Epithelial cell of esophagus (primary cell): ENCODE data around the gene PRDM16.

Experiments
- DNase-seq: peaks from one replicate; pipeline ENCODE4 v3.0.0; 2010; ENCODE audit warnings: low read depth
- H3K4me3 ChIP-seq: 2 replicates; pipeline ENCODE4 v1.5.1; 2011; ENCODE audit warnings: mild to moderate bottlenecking, low read length, control low read depth
- TF ChIP-seq, protein P1 (sequence below): IDR thresholded peaks from 2 replicates; pipeline ENCODE4 v1.5.1; 2011; ENCODE audit warnings: low read depth, mild to moderate bottlenecking, low read length, control low read depth, inconsistent platforms; ENCODE audit not compliant: insufficient read depth; ENCODE audit errors: missing control alignments

The PRDM16 gene

DNA sequence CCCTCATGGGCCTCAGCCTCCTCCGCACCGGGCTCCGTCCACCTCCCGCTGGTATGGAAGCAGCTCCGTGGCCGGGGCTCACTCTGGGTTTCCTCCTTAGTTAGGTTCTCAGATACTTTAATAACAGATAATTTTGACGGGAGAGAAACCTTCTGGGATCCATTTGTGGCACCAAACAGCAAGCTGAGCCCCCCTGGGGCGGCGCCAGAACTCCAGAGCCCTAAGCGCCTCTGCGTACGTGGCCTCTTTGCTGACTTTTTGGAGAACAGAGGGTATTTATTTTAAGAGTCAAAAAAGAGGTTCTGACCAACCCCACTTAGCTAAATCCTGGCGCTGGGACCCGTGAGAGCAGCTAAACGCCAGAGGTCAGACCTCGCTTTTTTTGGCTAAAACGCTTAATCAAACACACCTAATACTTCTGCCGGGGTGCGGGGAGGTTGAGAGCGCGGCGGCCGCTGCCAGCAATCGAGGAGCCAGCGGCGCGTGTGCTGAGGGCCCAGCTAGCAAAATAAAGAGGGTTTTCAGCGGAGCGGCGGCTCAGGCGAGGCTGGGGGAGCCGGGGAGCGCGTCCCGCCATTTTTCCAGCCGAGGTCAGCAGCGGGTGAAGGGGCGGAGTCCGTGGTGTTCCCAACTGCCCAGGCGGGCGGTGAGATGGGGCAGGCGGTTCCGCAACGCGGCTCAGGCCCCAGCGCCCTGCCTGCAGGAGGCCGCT, 171.7 kb downstream of the PRDM16 start:
- DNase-seq = no peak
- no peak overlapping the region for H3K4me3 ChIP-seq
- TF ChIP-seq, protein P1, sequence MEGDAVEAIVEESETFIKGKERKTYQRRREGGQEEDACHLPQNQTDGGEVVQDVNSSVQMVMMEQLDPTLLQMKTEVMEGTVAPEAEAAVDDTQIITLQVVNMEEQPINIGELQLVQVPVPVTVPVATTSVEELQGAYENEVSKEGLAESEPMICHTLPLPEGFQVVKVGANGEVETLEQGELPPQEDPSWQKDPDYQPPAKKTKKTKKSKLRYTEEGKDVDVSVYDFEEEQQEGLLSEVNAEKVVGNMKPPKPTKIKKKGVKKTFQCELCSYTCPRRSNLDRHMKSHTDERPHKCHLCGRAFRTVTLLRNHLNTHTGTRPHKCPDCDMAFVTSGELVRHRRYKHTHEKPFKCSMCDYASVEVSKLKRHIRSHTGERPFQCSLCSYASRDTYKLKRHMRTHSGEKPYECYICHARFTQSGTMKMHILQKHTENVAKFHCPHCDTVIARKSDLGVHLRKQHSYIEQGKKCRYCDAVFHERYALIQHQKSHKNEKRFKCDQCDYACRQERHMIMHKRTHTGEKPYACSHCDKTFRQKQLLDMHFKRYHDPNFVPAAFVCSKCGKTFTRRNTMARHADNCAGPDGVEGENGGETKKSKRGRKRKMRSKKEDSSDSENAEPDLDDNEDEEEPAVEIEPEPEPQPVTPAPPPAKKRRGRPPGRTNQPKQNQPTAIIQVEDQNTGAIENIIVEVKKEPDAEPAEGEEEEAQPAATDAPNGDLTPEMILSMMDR = no peak

DNA sequence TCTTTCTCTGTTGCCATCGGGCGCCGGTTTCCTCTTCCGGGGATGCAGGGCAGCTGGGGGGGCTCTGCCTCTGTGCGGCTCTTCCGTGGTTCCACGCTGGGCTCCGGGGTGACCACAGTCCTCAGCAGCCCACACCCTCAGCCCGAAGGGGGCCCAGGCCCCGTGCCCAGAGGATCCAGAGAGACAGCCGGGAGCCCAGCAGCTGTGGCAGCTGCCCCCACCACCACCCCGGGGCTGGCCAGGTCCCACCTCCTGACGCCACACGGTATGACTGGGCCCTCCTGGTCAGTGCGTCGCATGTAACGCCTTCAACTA, 172.2 kb downstream of the PRDM16 start:
- no peak for DNase-seq
- no peak overlapping the region for H3K4me3 ChIP-seq
- TF ChIP-seq, protein P1 = no peak

DNA sequence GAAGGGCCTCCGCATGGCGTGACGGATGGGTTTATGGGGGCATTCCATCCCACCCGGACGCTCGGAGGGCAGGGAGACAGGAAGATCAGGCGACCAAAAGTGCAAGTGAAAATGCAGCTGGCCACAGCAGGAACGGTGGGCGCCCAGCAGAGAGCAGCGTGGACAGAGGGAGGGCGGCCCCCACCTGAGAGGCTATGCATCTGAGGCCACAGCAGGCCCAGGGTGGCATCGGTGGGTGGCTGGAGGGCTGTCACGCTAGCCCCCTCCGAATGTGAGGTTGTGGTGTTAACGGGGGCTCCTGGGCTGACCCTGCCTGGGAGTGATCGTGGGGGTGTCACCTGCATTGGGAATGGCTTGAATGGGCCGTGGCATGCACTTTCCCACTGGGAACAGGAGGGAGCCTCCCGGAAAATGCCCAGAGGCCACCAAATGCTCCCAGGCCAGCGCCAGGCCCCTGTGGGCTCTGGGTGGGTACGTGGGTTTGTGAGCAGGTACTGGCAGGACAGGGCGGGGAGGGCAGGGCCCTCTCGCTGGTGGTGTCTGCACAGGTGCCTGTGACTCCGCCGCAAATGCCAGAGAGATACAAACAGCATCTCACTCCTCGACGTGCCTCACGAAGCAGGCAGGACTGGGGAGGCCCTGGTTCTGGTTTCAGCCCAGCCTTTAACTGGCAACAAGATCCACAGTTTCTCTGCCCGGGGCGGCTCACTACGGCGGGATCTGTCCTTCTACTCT, 172.8 kb downstream of the PRDM16 start:
- no peak for DNase-seq
- H3K4me3 ChIP-seq = no peak overlapping the region

DNA sequence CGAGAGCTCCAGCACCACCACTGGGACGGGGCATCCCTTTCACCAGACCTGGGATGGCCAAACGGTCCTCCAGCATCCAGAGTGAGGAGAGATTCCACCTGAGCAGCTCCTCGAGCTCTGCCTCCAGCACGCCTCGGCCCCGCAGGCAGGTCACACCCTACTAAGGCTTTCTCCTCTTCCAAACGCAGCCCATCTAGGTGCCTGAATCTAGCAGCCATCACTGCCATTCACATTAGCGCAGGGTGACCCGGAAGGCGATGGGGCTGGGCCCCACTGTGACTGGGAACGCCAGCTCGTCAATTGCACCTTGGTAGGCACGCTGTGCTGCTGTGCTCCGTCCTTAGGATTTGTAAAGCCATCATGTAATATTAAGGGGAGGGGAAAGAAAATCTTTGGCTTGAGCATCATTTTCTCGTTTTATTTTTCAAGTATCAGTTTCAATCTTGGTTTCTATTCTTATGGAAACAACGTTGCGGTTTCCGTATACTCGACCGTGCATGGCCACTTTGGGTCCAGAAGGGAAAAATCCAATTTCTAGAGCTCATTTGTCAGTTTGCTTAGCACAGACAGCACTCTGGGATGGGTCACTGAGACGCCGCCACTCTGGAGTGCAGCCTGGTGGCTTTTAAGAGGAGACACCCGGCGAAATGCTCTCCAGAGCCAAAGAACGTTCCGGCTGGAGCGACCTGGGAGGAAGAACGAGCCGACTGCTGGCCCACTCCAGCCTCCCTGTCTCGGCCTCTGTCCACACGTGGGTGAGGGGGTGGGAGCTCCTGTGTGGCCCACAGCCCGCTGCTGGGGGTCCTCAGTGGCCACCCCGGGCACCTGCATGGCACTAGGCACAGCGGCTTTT, 173.6 kb downstream of the PRDM16 start:
- DNase-seq = no peak
- no peak overlapping the region for H3K4me3 ChIP-seq
- TF ChIP-seq, protein P1 = no peak

More for the DNA sequence above, 172.8 kb downstream of the PRDM16 start:
- TF ChIP-seq, protein P1 = no peak

DNA sequence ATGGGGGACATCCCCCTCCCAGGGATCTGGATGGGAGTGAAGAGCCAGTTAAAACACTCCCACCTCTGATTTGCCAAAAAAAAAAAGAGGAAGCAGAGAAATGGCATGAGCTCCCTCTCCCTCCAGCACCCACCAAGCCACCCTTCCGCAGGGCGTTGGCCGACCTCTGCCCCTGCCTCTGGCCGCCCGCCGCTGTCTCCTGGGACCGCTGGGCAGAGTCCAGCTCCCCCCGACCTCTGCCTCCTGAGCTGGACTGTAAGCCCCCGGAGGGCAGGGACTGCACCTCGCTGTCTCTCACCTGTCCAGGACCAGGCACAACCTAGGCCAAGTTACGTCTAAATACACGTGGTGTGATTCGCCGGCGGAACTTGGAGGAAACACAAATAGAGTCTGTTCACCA, 174.3 kb downstream of the PRDM16 start:
- H3K4me3 ChIP-seq = no peak overlapping the region
- no peak for DNase-seq
- TF ChIP-seq, protein P1 = no peak

DNA sequence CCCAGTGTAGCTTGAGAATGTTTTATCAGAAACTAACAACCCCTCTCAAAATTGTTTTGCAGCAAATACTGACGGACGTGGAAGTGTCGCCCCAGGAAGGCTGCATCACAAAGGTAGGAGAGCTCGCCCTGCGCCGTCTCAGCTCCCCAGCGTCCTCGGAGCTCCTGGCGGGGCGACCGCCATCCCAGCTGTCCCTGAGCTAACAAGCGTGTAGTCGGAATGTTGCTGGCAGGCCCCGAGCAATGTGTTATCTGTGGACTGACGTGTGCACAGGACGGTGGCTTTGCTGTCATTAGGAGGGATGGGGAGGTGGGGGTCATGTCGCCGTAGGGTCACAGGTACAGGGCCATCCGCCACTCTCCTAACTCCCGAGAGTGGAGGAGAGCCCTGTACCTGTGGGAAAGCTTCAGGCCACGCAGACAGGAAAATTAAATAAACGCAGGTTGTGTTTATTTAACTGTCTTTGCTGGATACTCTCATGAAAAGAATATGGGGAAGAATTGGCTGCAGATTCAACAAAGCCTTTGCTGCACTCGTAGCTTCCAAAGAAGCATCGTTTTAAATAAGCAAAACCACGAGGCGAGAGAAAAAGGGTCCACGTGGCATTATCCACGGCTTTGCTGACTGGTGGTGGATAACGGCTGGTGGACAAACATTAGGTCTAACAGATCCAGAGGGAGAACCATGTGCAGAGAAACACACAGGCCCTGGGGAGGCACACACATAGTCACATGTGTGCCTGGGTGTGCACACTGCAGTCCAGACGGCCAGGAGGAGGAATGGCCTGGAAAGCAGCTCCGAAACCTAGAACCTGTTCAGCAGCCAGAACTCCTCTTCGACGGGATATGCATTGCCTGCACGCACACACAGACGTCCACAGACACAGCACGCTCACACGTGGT, 175.3 kb downstream of the PRDM16 start:
- TF ChIP-seq, protein P1 = no peak
- no peak overlapping the region for H3K4me3 ChIP-seq
- DNase-seq = no peak
